Femur (tissue), 1 donor: ENCODE data around the gene ITGA2.

Experiments
- DNase-seq: peaks from one replicate; pipeline ENCODE4 v3.0.0-alpha.2; 2017

Gene ITGA2

DNA sequence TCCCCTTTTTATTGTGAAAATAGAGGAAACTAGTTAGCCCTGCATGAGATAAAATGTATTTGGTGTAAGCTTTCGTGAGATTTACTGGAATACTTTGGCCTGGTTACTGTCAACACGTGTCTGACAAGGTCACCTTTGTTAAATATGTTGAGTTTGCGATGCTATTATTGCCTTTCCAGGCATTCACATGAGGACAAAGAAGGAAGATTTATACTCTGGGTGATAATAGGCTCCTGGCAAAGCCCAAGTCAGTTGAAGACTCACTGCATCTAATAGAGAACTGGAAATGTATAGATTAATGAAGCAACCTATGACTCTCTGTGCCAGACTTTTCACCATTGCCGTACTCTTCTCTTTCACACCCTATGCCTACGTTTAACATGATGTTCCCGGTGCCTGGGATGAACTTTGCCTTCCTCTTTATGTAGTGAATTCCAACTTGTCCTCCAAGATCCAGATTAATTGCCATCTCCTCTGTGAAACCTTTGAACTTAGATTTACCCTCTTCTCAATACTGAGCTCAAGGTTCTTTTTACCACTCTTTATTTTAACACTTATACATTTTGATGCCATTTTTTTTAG, 33.9 kb downstream of the ITGA2 start:
- no peak for DNase-seq

DNA sequence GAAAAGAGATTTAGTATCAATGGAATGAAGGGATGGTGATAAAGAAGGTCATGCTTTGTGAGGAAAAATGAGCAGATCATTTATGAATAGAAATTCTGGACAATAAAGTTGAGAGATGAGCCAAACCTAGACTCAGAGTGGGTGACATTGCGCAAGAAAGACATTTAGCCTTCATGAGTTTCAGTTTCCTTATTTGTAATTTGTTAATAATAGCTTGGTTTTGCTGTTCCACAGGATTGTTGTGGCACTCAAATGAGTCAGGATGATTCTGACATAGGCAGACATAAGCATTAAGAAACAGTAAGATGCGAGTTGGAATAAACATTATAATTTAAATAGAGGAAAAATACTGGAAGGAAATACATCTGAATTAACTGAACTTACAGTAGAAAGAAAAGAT, 34.8 kb downstream of the ITGA2 start:
- no peak for DNase-seq

GRCh38 chr5:53024535-53024934, 35.4 kb downstream of the ITGA2 start:
- DNase-seq = no peak

DNA sequence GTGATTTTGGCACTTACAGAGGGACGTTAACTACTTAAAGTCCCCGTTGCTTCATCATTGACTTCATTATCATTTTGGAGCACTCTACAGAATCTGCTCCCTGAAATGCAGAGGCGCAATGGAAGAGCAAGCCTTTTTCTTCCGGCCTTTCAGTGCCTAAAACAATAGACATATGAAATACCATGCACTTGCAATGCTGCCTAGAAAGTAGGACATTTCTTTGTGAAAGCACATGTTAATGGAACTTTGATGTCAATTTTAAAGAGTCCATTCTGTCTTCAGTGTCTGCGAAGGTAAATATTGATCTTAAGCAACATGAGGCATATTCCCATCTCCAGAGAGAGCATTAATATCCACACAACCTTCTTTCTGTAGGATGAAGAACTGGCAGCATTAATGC, 36.3 kb downstream of the ITGA2 start:
- DNase-seq = no peak

DNA sequence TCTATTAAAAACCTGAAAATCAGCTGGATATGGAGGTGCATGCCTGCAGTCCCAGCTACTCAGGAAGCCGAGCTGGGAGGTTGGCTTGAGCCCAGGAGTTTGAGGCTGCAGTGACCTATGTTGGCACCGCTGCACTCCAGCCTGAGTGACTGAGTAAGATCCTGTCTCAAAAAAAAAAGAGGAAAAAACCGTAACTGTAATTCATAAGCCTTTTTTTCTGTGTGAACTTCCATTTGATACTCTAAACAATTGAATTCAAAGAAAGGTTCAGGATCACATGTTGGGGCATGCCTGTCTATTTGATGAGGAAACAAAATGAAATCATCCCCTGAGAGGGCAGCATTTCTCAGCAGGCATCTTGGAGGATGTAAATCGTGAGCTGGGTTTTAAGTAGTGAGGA, 38.8 kb downstream of the ITGA2 start:
- peak; percentile 43 for DNase-seq

DNA sequence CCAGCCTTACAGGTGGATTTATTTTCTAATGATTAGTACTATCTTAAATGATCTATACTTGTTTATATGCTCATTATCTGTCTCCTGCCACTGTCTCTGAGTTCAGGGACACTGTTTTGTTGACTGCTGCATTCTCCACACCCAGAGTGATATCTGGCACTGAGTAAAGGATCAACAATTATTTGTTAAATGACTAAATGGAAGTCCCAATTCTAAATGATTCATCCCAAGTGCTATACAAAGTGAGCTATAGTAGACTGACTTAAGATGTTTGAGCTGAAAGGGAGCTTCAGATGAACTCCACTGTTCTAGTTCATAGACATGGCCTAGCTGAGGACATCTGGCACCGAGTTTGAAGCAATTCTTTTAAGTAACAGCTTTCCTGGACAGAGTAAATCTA, 40.5 kb downstream of the ITGA2 start:
- no peak for DNase-seq

DNA sequence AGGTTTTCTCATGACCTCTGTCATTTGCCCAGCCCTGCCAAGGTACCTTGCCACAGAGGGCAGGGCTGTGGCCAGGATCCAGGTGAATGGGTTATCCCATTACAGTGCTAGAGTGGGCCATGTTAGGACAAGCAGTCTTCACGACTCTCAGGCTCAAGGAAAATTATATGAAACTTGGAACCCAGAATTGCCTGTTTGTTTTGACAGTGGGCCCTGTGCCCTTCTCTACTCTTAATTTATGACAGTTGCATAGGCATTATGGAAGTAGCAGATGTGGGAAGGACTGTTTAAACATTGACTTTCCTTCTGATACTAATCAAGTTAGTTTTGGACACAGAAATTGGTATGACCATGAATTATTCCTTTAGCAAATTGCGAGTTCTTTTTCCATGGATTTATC, 41.7 kb downstream of the ITGA2 start:
- peak; percentile 22 for DNase-seq

GRCh38 chr5:53031695-53032096, 42.5 kb downstream of the ITGA2 start:
- no peak for DNase-seq

- DNase-seq = no peak
These were observed 43.0 kb downstream of the ITGA2 start for GRCh38 chr5:53032188-53032587.

GRCh38 chr5:53034832-53035231, 45.7 kb downstream of the ITGA2 start:
- no peak for DNase-seq

DNA sequence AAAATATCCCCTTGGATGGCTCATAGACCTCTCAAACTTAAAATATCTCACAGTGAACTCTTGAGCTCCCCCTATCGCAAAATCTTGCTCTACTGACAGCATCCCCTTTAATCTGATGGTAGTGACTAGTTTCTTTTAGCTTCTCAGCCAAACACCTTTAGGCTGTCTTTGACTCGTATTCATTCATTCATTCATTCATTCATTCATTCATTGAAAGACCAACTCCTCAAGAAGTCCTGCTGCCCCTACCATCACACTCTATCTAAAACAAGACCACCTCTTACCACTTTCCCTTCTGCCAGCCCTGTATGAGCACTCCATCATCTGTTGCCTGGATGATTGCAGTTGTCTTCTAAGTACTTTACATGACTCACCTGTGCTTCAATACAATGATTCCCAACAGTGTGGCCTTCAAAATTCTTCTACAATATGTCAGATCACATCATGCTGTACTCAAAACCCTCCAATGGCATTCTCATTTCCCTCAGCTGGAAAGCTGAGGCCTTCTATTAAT, 46.8 kb downstream of the ITGA2 start:
- no peak for DNase-seq

DNA sequence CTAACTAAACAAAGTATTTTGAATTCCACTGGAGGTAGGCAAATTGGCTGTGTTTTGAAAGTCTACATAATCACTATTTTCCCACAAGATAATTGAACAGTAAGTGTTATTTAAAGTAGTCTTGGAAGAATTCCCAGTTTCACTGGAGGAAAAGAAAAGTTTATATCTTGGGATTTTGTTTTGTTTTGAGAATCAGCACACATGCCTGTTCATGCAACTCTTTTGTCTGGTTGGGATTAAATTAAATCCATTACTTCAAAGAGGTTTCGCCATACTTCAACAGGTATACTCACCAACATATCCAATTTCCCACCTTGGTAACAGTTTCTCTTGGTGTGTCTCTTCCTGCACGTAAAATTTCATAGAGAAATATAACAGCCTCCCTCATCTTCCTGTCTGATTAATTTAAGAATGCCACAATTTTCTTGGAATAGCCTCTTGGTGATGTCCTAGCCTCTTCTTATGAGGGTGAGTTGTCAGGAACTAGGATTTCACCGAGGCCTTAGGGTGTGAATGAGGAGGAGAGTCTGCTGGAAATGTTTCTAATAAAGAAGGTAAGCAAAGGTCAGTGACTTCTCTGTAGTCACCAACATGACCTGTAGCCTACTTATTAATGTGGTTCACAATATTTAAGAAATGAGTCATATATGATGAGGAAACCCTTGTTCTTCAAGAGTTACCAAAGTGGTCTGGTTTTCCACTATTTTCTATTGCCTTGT, 48.1 kb downstream of the ITGA2 start:
- DNase-seq = no peak

DNA sequence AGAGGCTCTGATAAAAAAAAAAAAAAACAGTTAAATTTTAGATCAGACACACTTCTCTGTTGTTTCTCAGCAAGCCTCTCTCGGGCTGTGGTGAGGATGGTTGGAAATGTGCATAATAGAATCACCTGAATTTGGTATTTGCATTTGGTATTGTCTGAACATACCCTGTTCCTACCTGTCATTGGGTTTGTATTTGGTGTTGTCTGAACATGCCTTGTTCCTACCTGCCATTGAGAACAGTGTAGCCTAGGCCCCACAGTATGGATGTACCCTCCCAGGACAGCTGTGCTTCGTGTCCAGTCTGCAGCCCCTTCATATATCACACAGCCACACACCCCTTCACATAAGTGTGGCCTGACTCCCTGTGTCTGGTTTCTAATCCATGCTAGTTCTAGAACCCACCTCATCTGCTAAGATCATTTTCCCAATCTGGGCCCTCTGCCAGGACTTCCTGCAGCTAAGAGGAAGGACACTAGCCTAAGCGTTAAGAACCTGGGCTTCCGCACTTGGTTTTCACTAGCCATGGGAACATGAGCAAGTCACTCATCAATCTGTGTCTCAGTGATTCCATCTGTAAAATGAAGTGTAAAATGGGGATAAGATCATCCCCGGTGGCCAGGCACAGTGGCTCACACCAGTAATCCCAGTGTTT, 49.2 kb downstream of the ITGA2 start:
- DNase-seq = no peak

DNA sequence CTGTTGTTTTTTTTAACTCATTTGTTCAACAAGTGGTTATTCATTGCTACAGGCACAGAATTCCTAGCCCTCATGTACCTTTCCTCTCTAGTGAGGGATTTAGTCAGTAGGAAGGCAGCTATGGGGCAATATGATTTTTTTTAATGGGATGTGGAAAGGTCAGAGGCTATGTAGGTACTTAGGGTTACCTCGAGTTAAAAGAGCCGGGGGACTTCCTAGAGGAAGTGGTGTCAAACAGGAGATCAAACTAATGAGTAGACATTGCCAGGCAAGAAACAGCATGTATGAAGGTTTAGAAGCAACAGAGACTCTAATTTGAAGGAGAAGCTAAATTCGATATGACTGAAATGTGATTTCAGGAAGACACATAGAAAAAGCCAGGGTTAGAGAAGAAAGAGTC, 50.7 kb downstream of the ITGA2 start:
- no peak for DNase-seq

DNA sequence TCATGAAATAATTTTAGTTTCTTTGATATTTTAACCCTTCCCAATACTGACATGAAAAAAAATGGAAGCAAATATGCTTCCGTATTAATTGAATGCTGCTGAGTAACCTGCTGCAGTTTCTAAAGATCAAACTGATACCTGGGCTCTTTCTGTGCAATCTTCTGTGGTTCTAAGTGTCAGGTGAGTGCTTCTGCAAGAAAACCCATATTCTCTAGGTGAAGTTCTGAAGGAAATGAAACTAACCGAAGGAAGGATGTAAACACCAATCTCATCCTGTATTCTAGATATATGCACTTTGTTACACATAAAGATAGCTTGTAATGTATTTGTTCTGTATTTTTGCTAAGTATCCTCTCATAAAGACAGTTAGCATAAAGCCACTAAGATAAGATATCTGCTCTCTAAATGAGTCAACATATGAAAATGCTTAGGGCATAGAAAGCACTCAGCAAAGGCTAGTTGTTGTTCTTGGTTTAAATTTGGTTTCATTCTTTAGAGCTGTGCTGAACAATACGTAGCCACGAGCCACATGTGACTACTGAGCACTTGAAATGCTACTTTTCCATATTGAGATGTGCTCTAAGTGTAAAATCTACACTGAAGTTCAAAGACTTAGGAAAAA, 52.0 kb downstream of the ITGA2 start:
- DNase-seq = no peak

DNA sequence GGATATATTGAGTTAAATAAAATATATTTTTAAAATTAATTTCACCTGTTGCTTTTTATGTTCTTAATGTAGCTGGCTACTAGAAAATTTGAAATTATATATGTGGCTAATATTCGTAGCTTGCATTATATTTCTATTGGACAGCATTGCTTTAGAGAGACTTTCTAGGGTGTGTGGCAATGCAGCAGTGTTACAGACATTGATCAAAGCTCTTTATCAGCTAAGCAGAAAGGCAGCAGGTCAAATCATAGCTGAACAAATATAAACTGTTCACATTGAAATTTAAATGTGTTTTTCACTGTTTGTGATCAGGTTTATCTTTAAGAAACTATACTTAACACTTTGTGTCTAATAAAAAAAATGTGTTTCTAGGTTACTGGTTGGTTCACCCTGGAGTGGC, 52.6 kb downstream of the ITGA2 start:
- DNase-seq = no peak

DNA sequence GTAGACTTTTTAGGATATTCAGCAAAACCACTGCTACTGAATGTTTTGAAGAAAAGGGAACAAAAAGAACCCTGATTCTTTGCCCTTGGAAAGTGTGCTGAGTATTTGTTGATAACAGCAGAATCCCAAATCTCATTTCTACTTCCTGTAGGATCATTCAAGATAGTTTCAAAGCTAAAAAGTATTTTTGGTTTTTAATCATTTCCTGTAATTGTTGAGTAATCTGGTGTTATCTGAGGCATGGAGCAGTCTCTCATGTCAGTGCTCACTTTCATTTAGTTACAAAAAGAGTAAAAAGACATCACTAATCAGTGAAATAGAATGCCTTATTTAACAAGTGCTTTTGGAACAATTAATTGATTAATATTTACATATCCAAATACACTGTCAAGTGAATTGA, 56.1 kb downstream of the ITGA2 start:
- DNase-seq = no peak

DNA sequence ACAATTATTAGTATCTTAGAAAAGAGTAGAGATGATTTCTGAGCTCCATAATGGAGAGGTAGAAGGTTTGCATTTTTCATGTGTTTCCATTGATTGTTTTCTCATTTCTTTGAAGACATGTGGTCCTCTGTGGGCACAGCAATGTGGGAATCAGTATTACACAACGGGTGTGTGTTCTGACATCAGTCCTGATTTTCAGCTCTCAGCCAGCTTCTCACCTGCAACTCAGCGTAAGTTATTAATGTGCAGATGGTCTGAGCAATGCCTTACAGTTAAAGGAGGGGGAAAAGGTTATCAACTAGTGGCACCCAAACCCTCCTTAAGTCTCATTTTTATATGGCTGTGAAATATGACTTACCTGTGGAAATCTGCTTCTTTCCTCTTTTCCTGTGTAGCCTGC, 59.1 kb downstream of the ITGA2 start:
- DNase-seq = no peak

DNA sequence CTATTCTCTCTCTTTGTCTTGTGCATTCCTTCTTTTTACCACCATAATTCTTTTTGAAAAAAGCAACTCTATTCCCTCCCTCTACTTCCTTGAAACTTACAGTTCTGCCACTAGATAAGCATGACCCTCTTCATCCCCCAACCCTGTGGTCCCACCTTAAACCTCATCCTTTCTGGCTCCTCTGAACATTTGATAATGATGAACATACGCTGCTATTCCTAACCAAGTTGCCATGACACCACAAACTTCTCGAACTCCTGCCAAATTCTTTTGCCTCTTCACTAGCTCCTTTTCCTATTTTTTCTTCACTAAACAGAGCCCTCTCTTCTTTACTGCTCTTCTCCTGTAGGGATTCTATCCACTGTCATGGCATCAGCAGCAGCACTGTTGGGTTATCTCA, 63.3 kb downstream of the ITGA2 start:
- DNase-seq = no peak

GRCh38 chr5:53053364-53053763, 64.2 kb downstream of the ITGA2 start:
- no peak for DNase-seq

GRCh38 chr5:53055365-53055764, 66.2 kb downstream of the ITGA2 start:
- no peak for DNase-seq

GRCh38 chr5:53059281-53059680, 70.1 kb downstream of the ITGA2 start:
- no peak for DNase-seq

DNA sequence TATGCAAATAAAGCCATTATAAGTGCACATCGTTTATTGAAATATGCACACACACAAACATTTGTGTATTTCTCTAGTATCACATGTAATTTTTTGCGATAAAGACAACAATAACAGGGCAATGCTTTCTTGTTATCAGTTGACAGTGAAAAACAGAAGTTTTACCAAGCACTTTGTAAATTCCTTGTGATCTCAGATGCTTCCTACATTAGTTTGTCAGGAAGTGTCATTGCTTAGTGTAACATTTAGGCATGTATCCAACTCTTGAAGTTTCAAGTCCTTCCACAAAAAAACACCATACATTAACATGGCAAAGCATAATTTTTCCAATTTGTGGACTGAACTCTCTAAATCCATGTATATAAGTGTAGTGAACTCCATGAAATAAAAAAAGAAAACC, 74.0 kb downstream of the ITGA2 start:
- DNase-seq = no peak

DNA sequence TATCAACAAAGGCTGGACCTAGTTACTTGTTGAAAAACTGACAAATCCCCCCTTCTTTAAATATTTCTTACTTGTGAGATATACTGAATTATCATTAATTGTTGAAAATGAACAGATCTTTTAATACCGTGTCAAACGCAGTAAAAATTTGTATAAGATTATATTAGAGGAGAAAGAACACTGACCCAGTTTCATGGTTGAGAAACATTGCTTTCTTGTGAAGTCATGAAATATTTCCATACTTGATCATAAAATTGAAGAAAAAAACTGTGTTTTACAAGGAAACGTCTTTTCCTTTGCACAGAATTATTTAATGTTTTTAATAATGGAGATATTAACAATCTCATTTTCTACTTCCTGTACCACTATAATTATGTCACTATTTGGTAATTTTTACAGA, 74.6 kb downstream of the ITGA2 start:
- no peak for DNase-seq
